Prostate gland (tissue), 2 donors: Measurements from ENCODE around the gene SOX14. TPM values are rescaled to one million over a fixed set of nuclear protein-coding genes. Genes with fewer than 3 reads are reported as not detected.

ENCODE experiments used
- DNase-seq: peaks from one replicate; pipeline ENCODE4 v3.0.0-alpha.2; 2019; ENCODE audit warnings: low spot score
- H3K27ac ChIP-seq, 2 donors: fragments of 200-600 bp; sonication (generic); 2 replicates each; pipeline ENCODE4 v1.5.1; 2017 to 2019
- H3K27me3 ChIP-seq: fragments of 200-600 bp; sonication (generic); replicated peaks from 2 replicates; pipeline ENCODE4 v1.5.1; 2019; ENCODE audit not compliant: insufficient read depth
- H3K36me3 ChIP-seq, 2 donors: fragments of 200-600 bp; sonication (generic); 1 replicate in 1 of 2; 2 replicates in 1 of 2; pipeline versions ENCODE4 v1.5.1 to v1.8.1; 2017 to 2019
- H3K4me1 ChIP-seq: fragments of 200-600 bp; sonication (generic); replicated peaks from 2 replicates; pipeline ENCODE4 v1.5.1; 2019
- H3K4me3 ChIP-seq, 2 donors: fragments of 200-600 bp; sonication (generic); 2 replicates each; pipeline ENCODE4 v1.5.1; 2017 to 2019
- H3K9me3 ChIP-seq: fragments of 200-600 bp; sonication (generic); 2 replicates; pipeline ENCODE4 v1.5.1; 2017
- POLR2A ChIP-seq: fragments of 450-650 bp; IDR thresholded peaks from one replicate; pipeline ENCODE4 v1.6.1; 2016; ENCODE audit warnings: antibody characterized with exemption, mild to moderate bottlenecking
- POLR2AphosphoS5 ChIP-seq: sonication (generic); formaldehyde crosslinking; IDR thresholded peaks from one replicate; pipeline ENCODE4 v1.6.1; 2017; ENCODE audit warnings: antibody characterized with exemption
- WGBS: methylation state at CpG from one replicate; pipeline ENCODE4 v1.1.5; 2018; 5-methylcytosine and 5-hydroxymethylcytosine counted together
- intact Hi-C: fragments of 100-400 bp; cut with DNase I; formaldehyde crosslinking; loops from one replicate; pipeline ENCODE4 v1.14.2; 2022
- total RNA-seq, 2 donors: library from RNA; depleted of rRNA; stranded (reverse); fragments of >200 nt; gene quantifications; one replicate each; pipeline ENCODE4 v1.1.0, GENCODE V29; 2016
- TF ChIP-seq, protein P1 (sequence below), 4 experiments: fragments of 200-600 bp in 2 of 4; fragments of 450-650 bp in 2 of 4; sonication (generic) in 2 of 4; IDR thresholded peaks; 1 replicate in 3 of 4; 2 replicates in 1 of 4; pipeline ENCODE4 v1.5.1; 2016 to 2019; ENCODE audit warnings: antibody characterized with exemption in 4 of 4, mild to moderate bottlenecking in 2 of 4, moderate library complexity in 2 of 4

Gene SOX14
- total RNA-seq, 2 donors from 2014 or later: 0.80 to 1.2 TPM

DNA sequence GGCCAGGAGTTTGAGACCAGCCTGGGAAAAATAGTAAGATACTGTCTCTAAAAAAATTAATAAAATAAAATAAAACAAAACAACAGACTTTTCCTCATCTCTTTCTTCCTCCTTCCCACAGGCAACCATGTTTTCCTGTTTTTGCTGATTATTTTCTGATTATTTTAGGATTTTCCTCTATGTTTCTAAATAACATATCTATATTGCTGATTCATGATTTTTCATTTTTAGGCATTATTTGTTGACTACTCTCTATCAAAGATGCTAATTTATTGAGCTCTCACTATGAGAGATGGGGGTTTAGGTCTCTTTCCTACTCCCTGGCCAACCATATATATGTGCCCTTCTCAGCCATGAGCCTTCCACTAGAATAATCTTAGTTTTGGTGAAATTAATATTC lies 45.4 kb downstream of the SOX14 start:
- H3K27ac ChIP-seq: no peak overlapping the region
- no peak for DNase-seq
- H3K4me3 ChIP-seq: no peak overlapping the region
- intact Hi-C loops: no loop called here
- H3K36me3 ChIP-seq: no peaks in the 10 kb centered on the region
- no peaks in the 10 kb centered on the region for H3K4me1 ChIP-seq
- no peaks in the 10 kb centered on the region for H3K9me3 ChIP-seq
- TF ChIP-seq, protein P1, sequence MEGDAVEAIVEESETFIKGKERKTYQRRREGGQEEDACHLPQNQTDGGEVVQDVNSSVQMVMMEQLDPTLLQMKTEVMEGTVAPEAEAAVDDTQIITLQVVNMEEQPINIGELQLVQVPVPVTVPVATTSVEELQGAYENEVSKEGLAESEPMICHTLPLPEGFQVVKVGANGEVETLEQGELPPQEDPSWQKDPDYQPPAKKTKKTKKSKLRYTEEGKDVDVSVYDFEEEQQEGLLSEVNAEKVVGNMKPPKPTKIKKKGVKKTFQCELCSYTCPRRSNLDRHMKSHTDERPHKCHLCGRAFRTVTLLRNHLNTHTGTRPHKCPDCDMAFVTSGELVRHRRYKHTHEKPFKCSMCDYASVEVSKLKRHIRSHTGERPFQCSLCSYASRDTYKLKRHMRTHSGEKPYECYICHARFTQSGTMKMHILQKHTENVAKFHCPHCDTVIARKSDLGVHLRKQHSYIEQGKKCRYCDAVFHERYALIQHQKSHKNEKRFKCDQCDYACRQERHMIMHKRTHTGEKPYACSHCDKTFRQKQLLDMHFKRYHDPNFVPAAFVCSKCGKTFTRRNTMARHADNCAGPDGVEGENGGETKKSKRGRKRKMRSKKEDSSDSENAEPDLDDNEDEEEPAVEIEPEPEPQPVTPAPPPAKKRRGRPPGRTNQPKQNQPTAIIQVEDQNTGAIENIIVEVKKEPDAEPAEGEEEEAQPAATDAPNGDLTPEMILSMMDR (IDR thresholded peaks at IDR 0.05): no peak
- TF ChIP-seq POLR2A: no peak
- no peak for TF ChIP-seq POLR2AphosphoS5
- no peaks in the 10 kb centered on the region for H3K27me3 ChIP-seq

DNA sequence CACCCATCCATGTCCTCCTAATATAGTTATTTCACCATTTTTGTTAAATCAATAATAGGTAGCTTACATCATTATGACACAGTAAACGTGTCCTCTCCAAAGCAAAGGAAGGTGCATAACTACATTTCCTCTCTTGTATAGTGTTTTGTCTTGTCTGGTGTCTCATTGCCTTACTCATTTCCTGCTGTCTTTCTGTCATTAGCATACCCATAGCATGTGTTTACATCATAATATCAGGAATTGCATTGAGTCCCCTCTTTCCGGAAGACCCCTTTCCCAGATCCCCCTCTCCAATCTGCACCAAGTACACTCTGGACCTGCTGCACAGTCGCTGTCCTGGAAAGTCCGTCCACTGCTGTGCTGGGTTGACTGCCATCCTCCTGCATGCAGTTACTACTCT lies 47.9 kb downstream of the SOX14 start:
- Histone ChIP-seq H3K27me3 (no peaks in the 10 kb centered on the region), H3K4me3 (no peak overlapping the region), H3K36me3 (no peaks in the 10 kb centered on the region), H3K4me1 (no peaks in the 10 kb centered on the region), H3K27ac (no peak overlapping the region), H3K9me3 (no peaks in the 10 kb centered on the region)
- TF ChIP-seq POLR2AphosphoS5 (no peak), POLR2A (no peak)
- TF ChIP-seq, protein P1 (IDR thresholded peaks at IDR 0.05): no peak
- intact Hi-C loops: no loop called here
- 51% methylated on average over 4 of the region's 4 CpGs for WGBS
- DNase-seq: no peak

DNA sequence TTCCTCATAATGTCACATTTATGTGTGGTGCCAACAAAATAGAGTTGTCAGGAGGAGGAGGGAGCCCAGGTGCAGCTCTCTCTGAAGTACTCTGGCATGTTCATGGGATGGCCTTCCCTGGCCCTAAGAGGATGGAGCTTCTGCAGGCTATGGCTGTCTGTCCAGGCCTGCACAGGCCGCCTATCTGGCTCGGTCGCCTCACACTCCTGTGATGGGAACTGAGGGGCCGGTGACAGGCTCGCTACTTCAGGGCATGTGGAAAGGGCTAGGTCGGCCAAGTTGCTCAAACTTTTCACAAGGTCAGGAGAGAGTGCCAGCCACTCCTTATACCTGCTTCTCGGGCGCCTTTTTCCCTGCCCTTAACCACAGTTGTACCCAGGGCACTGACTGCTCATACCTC lies 51.1 kb downstream of the SOX14 start:
- DNase-seq: no peak
- Histone ChIP-seq H3K27ac (no peak overlapping the region), H3K4me3 (no peak overlapping the region), H3K9me3 (no peaks in the 10 kb centered on the region), H3K36me3 (no peaks in the 10 kb centered on the region), H3K27me3 (no peaks in the 10 kb centered on the region), H3K4me1 (no peaks in the 10 kb centered on the region)
- intact Hi-C loops: no loop called here
- WGBS: 86% methylated on average over 8 of the region's 8 CpGs
- TF ChIP-seq, protein P1 (IDR thresholded peaks at IDR 0.05): no peak
- TF ChIP-seq POLR2A (no peak), POLR2AphosphoS5 (no peak)

Other genes with a start within 250 kb of the SOX14 start
- gene CLDN18, start 245.8 kb downstream of the SOX14 start, total RNA-seq: under 1 TPM in 1 of 2 donors, not detected in 1; 0.57 TPM